GM12873 (cell line): Measurements from ENCODE around the gene WRNIP1.

Source experiments
- TF ChIP-seq, protein P1 (sequence below): IDR thresholded peaks from 2 replicates; pipeline ENCODE4 v1.5.1; 2012; ENCODE audit warnings: low read depth, mild to moderate bottlenecking, moderate library complexity, low read length, control low read depth; ENCODE audit not compliant: insufficient read depth; ENCODE audit errors: missing control alignments

WRNIP1 gene

DNA sequence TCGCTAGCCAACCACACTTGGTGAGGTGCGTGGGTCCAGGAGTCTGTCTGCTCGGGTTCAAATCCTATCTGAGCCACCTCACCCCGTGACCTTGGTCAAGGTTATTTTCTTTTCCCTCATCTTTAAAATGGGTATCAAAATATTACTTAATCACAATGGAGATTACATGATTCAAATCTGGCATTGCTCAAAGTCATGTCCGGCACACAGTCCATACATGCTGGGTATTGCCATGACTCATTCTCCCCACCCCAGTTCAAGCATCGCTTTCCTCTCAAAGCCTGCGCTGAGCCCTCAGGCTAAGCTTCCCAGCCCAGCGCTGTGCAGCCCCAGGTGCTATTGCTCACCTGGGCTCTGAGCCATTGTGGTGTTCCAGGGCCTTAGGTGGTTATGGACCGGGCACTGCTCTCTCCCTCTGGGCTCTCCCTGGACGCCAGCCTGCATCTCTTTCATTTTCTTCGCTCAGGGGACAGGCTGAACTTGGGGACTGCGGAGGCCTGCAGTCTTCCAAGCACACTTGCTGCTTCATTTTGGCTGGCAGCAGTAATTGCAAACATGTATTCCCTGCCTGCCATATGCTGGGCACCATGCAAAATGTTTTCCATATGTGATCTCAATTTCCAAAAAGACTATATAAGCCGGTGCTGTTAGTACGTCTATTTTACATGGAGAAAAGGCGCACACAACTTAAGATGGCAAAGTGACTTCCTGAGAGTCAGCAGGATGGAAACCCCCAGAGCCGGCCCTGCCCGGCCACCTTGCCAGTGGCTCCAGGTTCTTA, 27.3 kb downstream of the WRNIP1 start:
- TF ChIP-seq, protein P1, sequence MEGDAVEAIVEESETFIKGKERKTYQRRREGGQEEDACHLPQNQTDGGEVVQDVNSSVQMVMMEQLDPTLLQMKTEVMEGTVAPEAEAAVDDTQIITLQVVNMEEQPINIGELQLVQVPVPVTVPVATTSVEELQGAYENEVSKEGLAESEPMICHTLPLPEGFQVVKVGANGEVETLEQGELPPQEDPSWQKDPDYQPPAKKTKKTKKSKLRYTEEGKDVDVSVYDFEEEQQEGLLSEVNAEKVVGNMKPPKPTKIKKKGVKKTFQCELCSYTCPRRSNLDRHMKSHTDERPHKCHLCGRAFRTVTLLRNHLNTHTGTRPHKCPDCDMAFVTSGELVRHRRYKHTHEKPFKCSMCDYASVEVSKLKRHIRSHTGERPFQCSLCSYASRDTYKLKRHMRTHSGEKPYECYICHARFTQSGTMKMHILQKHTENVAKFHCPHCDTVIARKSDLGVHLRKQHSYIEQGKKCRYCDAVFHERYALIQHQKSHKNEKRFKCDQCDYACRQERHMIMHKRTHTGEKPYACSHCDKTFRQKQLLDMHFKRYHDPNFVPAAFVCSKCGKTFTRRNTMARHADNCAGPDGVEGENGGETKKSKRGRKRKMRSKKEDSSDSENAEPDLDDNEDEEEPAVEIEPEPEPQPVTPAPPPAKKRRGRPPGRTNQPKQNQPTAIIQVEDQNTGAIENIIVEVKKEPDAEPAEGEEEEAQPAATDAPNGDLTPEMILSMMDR: no peak

DNA sequence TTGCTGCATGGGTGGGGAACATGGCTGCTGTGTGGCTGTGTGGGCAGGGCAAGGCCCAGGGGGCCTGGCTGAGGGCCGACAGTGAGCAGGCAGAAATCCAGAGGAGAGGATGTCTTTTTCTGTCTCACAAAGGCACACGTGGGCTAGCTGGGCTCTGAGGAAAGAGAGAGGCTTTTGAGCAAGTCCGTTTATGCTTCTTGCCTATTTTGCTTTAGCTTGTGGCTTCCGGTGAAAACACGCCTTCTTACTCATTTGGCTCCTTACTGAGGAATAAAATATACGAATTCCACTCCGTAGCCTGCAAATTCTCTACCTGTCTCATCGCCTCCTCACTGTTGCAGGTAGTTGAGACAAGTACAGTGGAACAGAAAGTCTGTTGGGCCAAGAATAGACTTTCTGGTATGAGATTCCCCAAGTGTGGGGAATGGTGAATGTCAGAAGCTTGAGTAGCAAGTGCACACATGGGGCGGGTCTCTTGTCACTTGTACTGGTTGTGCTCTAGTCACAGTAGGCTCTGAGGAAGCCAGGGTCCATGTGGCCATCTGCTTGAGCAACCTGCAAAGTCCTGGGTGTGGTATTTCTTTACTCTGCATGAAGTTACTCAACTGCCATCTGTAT, 28.4 kb downstream of the WRNIP1 start:
- TF ChIP-seq, protein P1: no peak

DNA sequence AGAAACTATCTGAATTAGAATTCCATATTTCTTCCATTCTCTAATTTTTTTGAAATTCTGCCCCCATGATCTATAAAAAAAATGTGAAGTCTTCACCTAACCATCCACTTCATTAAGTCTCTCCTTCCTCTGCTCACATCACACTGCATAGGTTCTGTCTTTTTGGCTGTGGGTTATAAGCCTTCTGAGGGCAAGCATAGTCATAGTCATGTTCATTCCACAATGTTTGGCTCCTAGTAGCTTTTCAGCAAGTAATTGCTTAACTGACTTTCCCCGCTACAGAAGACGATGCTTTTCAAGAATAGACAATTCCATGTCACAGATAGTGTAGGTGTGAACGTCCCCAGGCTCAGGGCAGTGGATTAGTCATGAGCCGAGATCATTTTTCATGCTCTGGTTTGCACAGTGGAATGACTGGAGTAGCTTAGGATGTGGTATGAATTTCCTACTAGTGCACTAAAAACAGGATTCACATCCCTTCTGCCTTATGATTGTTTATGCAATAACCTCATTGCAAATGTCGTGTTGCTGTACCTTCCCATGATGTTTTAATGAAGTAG, 29.1 kb downstream of the WRNIP1 start:
- TF ChIP-seq, protein P1: no peak

DNA sequence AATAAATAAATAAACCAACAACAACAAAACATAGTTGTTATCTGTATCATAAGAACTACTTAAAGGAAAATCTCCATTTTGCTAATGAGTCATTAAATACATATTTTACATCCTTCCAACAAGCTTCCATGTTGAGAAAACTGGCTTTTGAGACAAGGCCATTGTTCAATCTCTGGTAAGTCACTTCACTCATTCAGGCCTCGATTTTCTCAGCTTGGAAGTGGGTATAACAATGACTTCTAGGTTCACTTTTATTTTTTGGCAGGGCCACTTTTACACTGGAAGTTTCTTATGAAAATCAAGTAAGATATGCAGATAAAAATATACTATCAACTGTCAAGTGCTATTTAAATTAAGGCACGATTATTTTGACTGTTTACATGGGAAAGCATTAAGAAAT, 30.0 kb downstream of the WRNIP1 start:
- TF ChIP-seq, protein P1: no peak

DNA sequence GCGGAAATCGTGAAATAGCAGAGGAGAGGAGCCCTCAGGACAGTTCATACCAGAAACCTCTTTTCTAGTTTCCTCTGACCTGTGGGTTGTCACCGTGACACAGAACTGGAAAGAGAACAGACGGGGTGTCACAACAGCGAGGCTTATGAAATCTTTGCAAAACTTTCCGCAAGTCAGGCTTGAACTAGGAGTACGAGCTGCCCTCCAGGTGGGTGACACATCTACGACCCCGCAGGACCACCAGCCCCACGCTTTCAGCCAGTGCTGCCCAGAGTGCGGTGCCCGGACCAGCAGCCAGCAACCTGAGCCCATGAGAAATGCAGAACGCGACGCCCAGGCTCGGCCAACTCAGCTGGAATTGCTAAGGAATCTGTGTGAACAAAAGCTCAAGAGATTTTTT, 30.8 kb downstream of the WRNIP1 start:
- TF ChIP-seq, protein P1: no peak

DNA sequence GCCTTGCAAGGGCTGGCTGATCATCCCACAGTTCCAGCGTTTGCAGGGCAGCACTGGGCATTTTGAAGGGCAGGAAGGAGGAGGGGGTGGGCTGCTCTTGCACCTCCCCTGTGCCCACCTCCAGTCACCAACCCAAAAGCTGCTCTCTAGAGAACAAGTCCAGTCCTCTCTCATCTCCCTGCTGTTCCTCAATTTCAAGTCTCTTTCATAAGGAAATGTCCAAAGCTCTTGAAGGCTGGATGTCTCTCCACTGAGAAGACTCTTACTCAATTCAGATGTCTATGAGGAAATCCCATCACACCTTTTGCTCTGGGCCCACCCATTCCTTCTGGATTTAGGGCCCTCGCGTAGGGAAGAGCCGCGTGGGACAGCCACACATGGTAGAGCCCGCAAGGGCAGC, 31.7 kb downstream of the WRNIP1 start:
- TF ChIP-seq, protein P1: no peak

DNA sequence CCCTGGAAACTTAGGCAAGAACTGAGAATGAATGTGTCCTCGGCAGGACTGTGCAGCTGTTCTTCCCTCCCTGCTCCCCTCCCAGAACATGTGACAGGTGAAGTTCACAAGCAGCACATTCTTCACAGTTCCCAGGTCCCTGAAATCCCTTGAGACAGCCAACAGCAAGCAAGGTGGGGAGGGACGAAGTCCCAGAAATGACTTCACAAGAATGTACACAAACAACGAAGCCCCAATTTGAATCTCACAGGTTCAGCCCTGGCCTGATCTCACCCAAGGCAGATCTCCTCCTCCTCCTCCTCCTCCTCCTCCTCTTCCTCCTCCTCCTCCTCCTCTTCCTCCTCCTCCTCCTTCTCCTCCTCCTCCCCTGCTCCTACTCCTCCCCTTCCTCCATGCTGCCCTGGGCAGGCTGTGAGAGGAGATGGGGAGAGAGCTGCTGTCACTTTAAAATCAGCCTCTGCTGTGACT, 32.4 kb downstream of the WRNIP1 start:
- TF ChIP-seq, protein P1: no peak
